ENCODE measurements around the gene CDK6.

DNA sequence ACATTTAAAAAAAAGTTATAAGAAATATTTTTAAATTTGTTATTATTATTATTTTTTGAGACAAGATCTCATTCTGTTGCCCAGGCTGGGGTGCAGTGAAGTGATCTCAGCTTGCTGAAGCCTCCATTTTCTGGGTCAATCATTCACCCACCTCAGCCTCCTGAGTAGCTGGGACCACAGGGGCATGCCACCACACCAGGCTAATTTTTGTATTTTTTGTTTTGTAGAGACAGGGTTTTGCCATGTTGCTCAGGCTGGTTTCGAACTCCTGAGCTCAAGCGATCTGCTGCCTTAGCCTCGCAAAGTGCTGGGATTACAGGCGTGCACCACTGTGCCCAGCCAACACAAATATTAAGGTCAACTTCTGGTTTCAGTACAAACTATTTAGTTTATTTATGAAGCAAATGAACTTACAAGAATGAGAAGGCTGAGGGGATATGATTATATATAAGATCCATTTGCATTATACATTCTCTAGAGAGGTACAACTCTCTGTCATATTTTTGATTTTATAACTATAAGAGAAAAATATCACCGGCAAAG is 200.3 kb downstream of the CDK6 start:
- TF ChIP-seq EP300 (IDR thresholded peaks at IDR 0.05; ENCODE audit: borderline replicate concordance in 1 of 2, control insufficient read depth in 1 of 2, low read depth in 2 of 2, low read length in 2 of 2) (no peak), TBL1XR1 (IDR thresholded peaks at IDR 0.05; ENCODE audit: low read depth, low read length) (no peak), JUNB (IDR thresholded peaks at IDR 0.05) (no peak), CTCF (IDR thresholded peaks at IDR 0.05 in 2 of 3, conservative IDR thresholded peaks at IDR 0.05 in 1 of 3; ENCODE audit: control insufficient read depth in 2 of 3, extremely low read depth in 1 of 3, insufficient read depth in 1 of 3, low read depth in 3 of 3, low read length in 3 of 3) (no peak), CBX5 (IDR thresholded peaks at IDR 0.05; ENCODE audit: low read depth) (no peak), EGR1 (IDR thresholded peaks at IDR 0.05; ENCODE audit: borderline replicate concordance in 1 of 2, low read depth in 2 of 2, low read length in 2 of 2) (no peak), CREM (IDR thresholded peaks at IDR 0.05; ENCODE audit: low read depth) (no peak), CHD1 (IDR thresholded peaks at IDR 0.05; ENCODE audit: low read depth, low read length) (no peak), EZH2 (IDR thresholded peaks at IDR 0.05; ENCODE audit: borderline replicate concordance, control insufficient read depth, low read depth, low read length) (no peak), ATF7 (IDR thresholded peaks at IDR 0.05; ENCODE audit: low read depth) (no peak)
- TF ChIP-seq, protein P1, sequence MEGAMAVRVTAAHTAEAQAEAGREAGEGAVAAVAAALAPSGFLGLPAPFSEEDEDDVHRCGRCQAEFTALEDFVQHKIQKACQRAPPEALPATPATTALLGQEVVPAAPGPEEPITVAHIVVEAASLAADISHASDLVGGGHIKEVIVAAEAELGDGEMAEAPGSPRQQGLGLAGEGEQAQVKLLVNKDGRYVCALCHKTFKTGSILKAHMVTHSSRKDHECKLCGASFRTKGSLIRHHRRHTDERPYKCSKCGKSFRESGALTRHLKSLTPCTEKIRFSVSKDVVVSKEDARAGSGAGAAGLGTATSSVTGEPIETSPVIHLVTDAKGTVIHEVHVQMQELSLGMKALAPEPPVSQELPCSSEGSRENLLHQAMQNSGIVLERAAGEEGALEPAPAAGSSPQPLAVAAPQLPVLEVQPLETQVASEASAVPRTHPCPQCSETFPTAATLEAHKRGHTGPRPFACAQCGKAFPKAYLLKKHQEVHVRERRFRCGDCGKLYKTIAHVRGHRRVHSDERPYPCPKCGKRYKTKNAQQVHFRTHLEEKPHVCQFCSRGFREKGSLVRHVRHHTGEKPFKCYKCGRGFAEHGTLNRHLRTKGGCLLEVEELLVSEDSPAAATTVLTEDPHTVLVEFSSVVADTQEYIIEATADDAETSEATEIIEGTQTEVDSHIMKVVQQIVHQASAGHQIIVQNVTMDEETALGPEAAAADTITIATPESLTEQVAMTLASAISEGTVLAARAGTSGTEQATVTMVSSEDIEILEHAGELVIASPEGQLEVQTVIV (IDR thresholded peaks at IDR 0.05; ENCODE audit: borderline replicate concordance, partially characterized antibody): no peak
- TF ChIP-seq, protein P2, sequence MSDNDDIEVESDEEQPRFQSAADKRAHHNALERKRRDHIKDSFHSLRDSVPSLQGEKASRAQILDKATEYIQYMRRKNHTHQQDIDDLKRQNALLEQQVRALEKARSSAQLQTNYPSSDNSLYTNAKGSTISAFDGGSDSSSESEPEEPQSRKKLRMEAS (IDR thresholded peaks at IDR 0.05; ENCODE audit: low read depth, low read length): no peak

Measured in GM12878 (cell line).